ENCODE results near the gene DPP10.
"Not testable (repeated sequence)": the region's sequence is repeated elsewhere in the genome, so short reads cannot be mapped to it uniquely, and the experiment has no call there.

Gene DPP10

GRCh38 chr2:114515882-114516281 lies 73.4 kb downstream of the DPP10 start:
- DNase-seq = no peak

- DNase-seq = no peak
Measured at GRCh38 chr2:114517580-114517979, 75.1 kb downstream of the DPP10 start.

- no peak for DNase-seq
Measured at GRCh38 chr2:114518738-114519137, 76.3 kb downstream of the DPP10 start.

GRCh38 chr2:114522612-114523011 lies 80.2 kb downstream of the DPP10 start:
- not testable (repeated sequence) for DNase-seq

- DNase-seq = no peak
Measured at GRCh38 chr2:114525955-114526354, 83.5 kb downstream of the DPP10 start.

- DNase-seq = no peak
Measured at GRCh38 chr2:114526841-114527240, 84.4 kb downstream of the DPP10 start.

- DNase-seq = no peak
Measured at GRCh38 chr2:114527330-114527983, 85.0 kb downstream of the DPP10 start.

GRCh38 chr2:114534116-114535084 lies 92.0 kb downstream of the DPP10 start:
- DNase-seq = peak; percentile 2

- no peak for DNase-seq
Measured at GRCh38 chr2:114537777-114538176, 95.3 kb downstream of the DPP10 start.

GRCh38 chr2:114542695-114543094 lies 100.3 kb downstream of the DPP10 start:
- DNase-seq = no peak

GRCh38 chr2:114543236-114543766 lies 100.9 kb downstream of the DPP10 start:
- peak; percentile 19 for DNase-seq

GRCh38 chr2:114545052-114545451 lies 102.6 kb downstream of the DPP10 start:
- DNase-seq = no peak

- no peak for DNase-seq
Measured at GRCh38 chr2:114546531-114546930, 104.1 kb downstream of the DPP10 start.

- no peak for DNase-seq
Measured at GRCh38 chr2:114548151-114548550, 105.7 kb downstream of the DPP10 start.

GRCh38 chr2:114550364-114550763 lies 107.9 kb downstream of the DPP10 start:
- no peak for DNase-seq

- DNase-seq = peak; percentile 40
Measured at GRCh38 chr2:114550895-114551793, 108.7 kb downstream of the DPP10 start.

GRCh38 chr2:114553027-114553426 lies 110.6 kb downstream of the DPP10 start:
- no peak for DNase-seq

GRCh38 chr2:114569166-114569565 lies 126.7 kb downstream of the DPP10 start:
- DNase-seq = no peak

- DNase-seq = no peak
Measured at GRCh38 chr2:114577657-114578056, 135.2 kb downstream of the DPP10 start.

- DNase-seq = no peak
Measured at GRCh38 chr2:114579542-114579941, 137.1 kb downstream of the DPP10 start.

GRCh38 chr2:114580691-114581090 lies 138.2 kb downstream of the DPP10 start:
- DNase-seq = no peak

- DNase-seq = no peak
Measured at GRCh38 chr2:114598329-114598728, 155.9 kb downstream of the DPP10 start.

Measured in fibroblast of skin of back (primary cell).